Liver (tissue), 9 donors: ENCODE data around the gene TNNI3. TPM values are rescaled to one million over a fixed set of nuclear protein-coding genes. Genes with fewer than 3 reads are reported as not detected.

Experiments
- DNase-seq: peaks from one replicate; pipeline ENCODE4 v3.0.0-alpha.2; 2017; ENCODE audit warnings: low spot score
- H3K27ac ChIP-seq, 2 donors: one replicate each; pipeline ENCODE4 v1.7.0; 2013; ENCODE audit warnings: inconsistent platforms in 2 of 2, low read length in 2 of 2, control low read depth in 1 of 2, low read depth in 1 of 2, mild to moderate bottlenecking in 1 of 2
- H3K27me3 ChIP-seq, 4 donors: one replicate each; pipeline versions ENCODE4 v1.6.1 to v1.7.0; 2013; ENCODE audit warnings: low read length in 3 of 4, inconsistent platforms in 1 of 4, mild to moderate bottlenecking in 1 of 4, moderate library complexity in 1 of 4; ENCODE audit not compliant: control insufficient read depth in 4 of 4, insufficient read depth in 4 of 4
- H3K36me3 ChIP-seq, 4 donors: one replicate each; pipeline versions ENCODE4 v1.6.1 to v1.7.0; 2013; ENCODE audit warnings: low read length in 3 of 4, mild to moderate bottlenecking in 3 of 4, low read depth in 1 of 4, moderate library complexity in 1 of 4; ENCODE audit not compliant: control insufficient read depth in 4 of 4, insufficient read depth in 3 of 4
- H3K4me1 ChIP-seq, 4 donors: one replicate each; pipeline versions ENCODE4 v1.6.1 to v1.7.0; 2013; ENCODE audit warnings: low read length in 3 of 4, mild to moderate bottlenecking in 3 of 4, moderate library complexity in 1 of 4; ENCODE audit not compliant: control insufficient read depth in 4 of 4, insufficient read depth in 4 of 4
- H3K4me3 ChIP-seq, 3 donors: one replicate each; pipeline versions ENCODE4 v1.6.1 to v1.7.0; 2013; ENCODE audit warnings: low read length in 3 of 3, control low read depth in 1 of 3, low read depth in 1 of 3, mild to moderate bottlenecking in 1 of 3
- H3K9ac ChIP-seq, 2 donors: one replicate each; pipeline ENCODE4 v1.7.0; 2013; ENCODE audit warnings: low read length in 2 of 2, mild to moderate bottlenecking in 2 of 2, moderate library complexity in 2 of 2, control low read depth in 1 of 2, low read depth in 1 of 2
- H3K9me3 ChIP-seq, 4 donors: one replicate each; pipeline versions ENCODE4 v1.6.1 to v1.7.0; 2013; ENCODE audit warnings: low read length in 3 of 4; ENCODE audit not compliant: control insufficient read depth in 4 of 4
- EGR1 ChIP-seq, 2 donors: IDR thresholded peaks; 2 replicates each; pipeline ENCODE4 v1.6.1; 2016 to 2018; ENCODE audit warnings: antibody characterized with exemption in 2 of 2, low read depth in 2 of 2
- FOXA1 ChIP-seq: IDR thresholded peaks from 2 replicates; pipeline ENCODE4 v1.6.1; 2016; ENCODE audit warnings: antibody characterized with exemption
- FOXA2 ChIP-seq: IDR thresholded peaks from 2 replicates; pipeline ENCODE4 v1.6.1; 2016; ENCODE audit warnings: antibody characterized with exemption
- GABPA ChIP-seq, 2 donors: IDR thresholded peaks in 1 of 2; conservative IDR thresholded peaks in 1 of 2; 2 replicates each; pipeline ENCODE4 v1.6.1; 2016; ENCODE audit warnings: antibody characterized with exemption in 2 of 2, mild to moderate bottlenecking in 1 of 2, moderate library complexity in 1 of 2
- HNF4A ChIP-seq, 2 donors: conservative IDR thresholded peaks; 2 replicates each; pipeline ENCODE4 v1.6.1; 2016; ENCODE audit warnings: antibody characterized with exemption in 2 of 2, mild to moderate bottlenecking in 2 of 2
- JUND ChIP-seq, 2 donors: IDR thresholded peaks; 2 replicates each; pipeline ENCODE4 v1.6.1; 2016; ENCODE audit warnings: antibody characterized with exemption in 2 of 2
- NR2F2 ChIP-seq: IDR thresholded peaks from 2 replicates; pipeline ENCODE4 v1.6.1; 2016; ENCODE audit warnings: antibody characterized with exemption
- RAD21 ChIP-seq, 2 donors: IDR thresholded peaks; 2 replicates each; pipeline ENCODE4 v1.6.1; 2016; ENCODE audit warnings: antibody characterized with exemption in 2 of 2, mild to moderate bottlenecking in 2 of 2
- RXRA ChIP-seq, 2 donors: IDR thresholded peaks; 2 replicates each; pipeline ENCODE4 v1.6.1; 2017 to 2018; ENCODE audit warnings: antibody characterized with exemption in 2 of 2, mild to moderate bottlenecking in 1 of 2
- SP1 ChIP-seq: IDR thresholded peaks from 2 replicates; pipeline ENCODE4 v1.6.1; 2018; ENCODE audit warnings: antibody characterized with exemption, mild to moderate bottlenecking
- YY1 ChIP-seq: IDR thresholded peaks from 2 replicates; pipeline ENCODE4 v1.6.1; 2016; ENCODE audit warnings: antibody characterized with exemption, mild to moderate bottlenecking
- WGBS: extraction: QIAGEN DNeasy Blood & Tissue Kit; methylation state at CpG from one replicate; pipeline ENCODE4 v1.1.7; 2013; 5-methylcytosine and 5-hydroxymethylcytosine counted together
- polyA plus RNA-seq, 2 donors: library from polyadenylated mRNA; stranded (reverse) in 1 of 2; unstranded in 1 of 2; fragments of 200-250 nt in 1 of 2; fragments of >200 nt in 1 of 2; fragmentation: Nextera tagmentation in 1 of 2; extraction: Ambion mirVana in 1 of 2; gene quantifications; one replicate each; pipeline versions ENCODE4 v1.2.1 to v1.2.3, GENCODE V29; 2013 to 2015
- total RNA-seq, 2 donors: library from RNA; depleted of rRNA; stranded (reverse); fragments of >200 nt; gene quantifications; one replicate each; pipeline ENCODE4 v1.2.3, GENCODE V29; 2014
- TF ChIP-seq, protein P1 (sequence below): IDR thresholded peaks from 2 replicates; pipeline ENCODE4 v1.6.1; 2016; ENCODE audit warnings: antibody characterized with exemption
- TF ChIP-seq, protein P2 (sequence below): IDR thresholded peaks from 2 replicates; pipeline ENCODE4 v1.6.1; 2016; ENCODE audit warnings: antibody characterized with exemption, mild to moderate bottlenecking
- TF ChIP-seq, protein P3 (sequence below): IDR thresholded peaks from 2 replicates; pipeline ENCODE4 v1.6.1; 2016; ENCODE audit warnings: antibody characterized with exemption
- TF ChIP-seq, protein P4 (sequence below): IDR thresholded peaks from 2 replicates; pipeline ENCODE4 v1.6.1; 2016; ENCODE audit warnings: antibody characterized with exemption
- TF ChIP-seq, protein P5 (sequence below): fragments of 150-350 bp; IDR thresholded peaks from 2 replicates; pipeline ENCODE4 v1.5.1; 2017; ENCODE audit warnings: improper control_type of control experiment, low read depth, low read length; ENCODE audit not compliant: missing input control
- donor health status: healthy.
- donor health status: healthy.
- donor health status: healthy.
- donor health status: healthy.
- donor health status: healthy.

TNNI3 gene
- total and polyA plus RNA-seq, 4 donors = not detected

DNA sequence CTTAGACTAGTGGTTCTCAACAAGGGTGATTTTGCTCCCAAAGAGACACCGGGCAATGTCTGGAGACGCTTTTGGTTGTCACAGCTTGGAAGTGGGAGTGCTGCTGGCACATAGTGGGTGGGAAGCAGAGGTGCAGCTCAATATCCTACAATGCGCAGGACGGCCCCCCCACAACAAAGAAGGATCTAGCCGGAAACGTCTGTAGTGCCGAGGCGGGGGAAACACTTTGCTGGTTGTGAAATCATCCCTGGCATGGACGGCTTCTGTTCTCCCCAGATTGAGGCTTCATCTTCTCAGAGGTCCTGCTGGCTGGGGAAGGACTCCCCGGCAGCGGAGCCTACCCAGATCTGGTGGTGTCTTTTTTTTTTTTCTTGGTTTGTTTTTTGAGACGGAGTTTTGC is 35.9 kb upstream of the TNNI3 start:
- TF ChIP-seq HNF4A (conservative IDR thresholded peaks at IDR 0.05) = no peak
- TF ChIP-seq JUND (IDR thresholded peaks at IDR 0.05) = no peak
- no peak for TF ChIP-seq NR2F2
- TF ChIP-seq, protein P1, sequence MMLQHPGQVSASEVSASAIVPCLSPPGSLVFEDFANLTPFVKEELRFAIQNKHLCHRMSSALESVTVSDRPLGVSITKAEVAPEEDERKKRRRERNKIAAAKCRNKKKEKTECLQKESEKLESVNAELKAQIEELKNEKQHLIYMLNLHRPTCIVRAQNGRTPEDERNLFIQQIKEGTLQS = no peak
- no peak for TF ChIP-seq EGR1 (IDR thresholded peaks at IDR 0.05; ENCODE audit: low read depth in 2 of 2)
- TF ChIP-seq FOXA2 = no peak
- TF ChIP-seq, protein P2, sequence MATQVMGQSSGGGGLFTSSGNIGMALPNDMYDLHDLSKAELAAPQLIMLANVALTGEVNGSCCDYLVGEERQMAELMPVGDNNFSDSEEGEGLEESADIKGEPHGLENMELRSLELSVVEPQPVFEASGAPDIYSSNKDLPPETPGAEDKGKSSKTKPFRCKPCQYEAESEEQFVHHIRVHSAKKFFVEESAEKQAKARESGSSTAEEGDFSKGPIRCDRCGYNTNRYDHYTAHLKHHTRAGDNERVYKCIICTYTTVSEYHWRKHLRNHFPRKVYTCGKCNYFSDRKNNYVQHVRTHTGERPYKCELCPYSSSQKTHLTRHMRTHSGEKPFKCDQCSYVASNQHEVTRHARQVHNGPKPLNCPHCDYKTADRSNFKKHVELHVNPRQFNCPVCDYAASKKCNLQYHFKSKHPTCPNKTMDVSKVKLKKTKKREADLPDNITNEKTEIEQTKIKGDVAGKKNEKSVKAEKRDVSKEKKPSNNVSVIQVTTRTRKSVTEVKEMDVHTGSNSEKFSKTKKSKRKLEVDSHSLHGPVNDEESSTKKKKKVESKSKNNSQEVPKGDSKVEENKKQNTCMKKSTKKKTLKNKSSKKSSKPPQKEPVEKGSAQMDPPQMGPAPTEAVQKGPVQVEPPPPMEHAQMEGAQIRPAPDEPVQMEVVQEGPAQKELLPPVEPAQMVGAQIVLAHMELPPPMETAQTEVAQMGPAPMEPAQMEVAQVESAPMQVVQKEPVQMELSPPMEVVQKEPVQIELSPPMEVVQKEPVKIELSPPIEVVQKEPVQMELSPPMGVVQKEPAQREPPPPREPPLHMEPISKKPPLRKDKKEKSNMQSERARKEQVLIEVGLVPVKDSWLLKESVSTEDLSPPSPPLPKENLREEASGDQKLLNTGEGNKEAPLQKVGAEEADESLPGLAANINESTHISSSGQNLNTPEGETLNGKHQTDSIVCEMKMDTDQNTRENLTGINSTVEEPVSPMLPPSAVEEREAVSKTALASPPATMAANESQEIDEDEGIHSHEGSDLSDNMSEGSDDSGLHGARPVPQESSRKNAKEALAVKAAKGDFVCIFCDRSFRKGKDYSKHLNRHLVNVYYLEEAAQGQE = no peak
- TF ChIP-seq RXRA (IDR thresholded peaks at IDR 0.05) = no peak
- TF ChIP-seq RAD21 (IDR thresholded peaks at IDR 0.05) = no peak
- no peak for TF ChIP-seq SP1
- no peak for TF ChIP-seq GABPA (IDR thresholded peaks at IDR 0.05 in 1 of 2, conservative IDR thresholded peaks at IDR 0.05 in 1 of 2)
- no peaks in the 10 kb centered on the region for H3K4me1 ChIP-seq
- H3K4me3 ChIP-seq = no peak overlapping the region
- no peak overlapping the region for H3K27ac ChIP-seq
- H3K27me3 ChIP-seq = no peaks in the 10 kb centered on the region
- no peaks in the 10 kb centered on the region for H3K9me3 ChIP-seq
- 89% methylated on average over 12 of the region's 12 CpGs for WGBS
- peaks cover 0 to 1% (median 0%) of the 10 kb centered on the region in 4 donors for H3K36me3 ChIP-seq
- DNase-seq = no peak
- no peak overlapping the region for H3K9ac ChIP-seq

DNA sequence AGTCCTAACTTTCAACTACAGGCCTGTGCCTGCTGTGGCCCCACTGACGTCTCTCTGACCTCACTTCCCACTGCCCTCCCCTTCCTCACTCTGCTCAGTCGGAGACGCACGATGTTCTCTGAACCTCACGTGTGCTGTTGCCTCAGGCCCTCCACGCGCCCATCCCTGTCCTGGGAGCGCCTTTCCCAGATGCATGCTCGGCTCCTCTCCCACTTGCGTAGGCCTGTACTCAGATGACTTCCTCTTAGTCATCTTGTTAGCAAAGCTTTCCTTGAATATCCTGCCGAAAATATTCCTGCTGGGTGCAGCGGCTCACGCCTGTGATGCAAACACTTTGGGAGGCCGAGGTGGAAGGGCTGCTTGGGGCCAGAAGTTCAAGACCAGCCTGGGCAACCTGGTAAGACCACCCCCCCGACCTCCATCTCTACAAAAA is 31.9 kb upstream of the TNNI3 start:
- H3K27ac ChIP-seq = no peak overlapping the region
- H3K4me3 ChIP-seq = no peak overlapping the region
- H3K9ac ChIP-seq = no peak overlapping the region
- H3K27me3 ChIP-seq = no peaks in the 10 kb centered on the region
- H3K4me1 ChIP-seq = no peaks in the 10 kb centered on the region
- no peak for DNase-seq
- no peak for TF ChIP-seq FOXA1
- TF ChIP-seq, protein P3, sequence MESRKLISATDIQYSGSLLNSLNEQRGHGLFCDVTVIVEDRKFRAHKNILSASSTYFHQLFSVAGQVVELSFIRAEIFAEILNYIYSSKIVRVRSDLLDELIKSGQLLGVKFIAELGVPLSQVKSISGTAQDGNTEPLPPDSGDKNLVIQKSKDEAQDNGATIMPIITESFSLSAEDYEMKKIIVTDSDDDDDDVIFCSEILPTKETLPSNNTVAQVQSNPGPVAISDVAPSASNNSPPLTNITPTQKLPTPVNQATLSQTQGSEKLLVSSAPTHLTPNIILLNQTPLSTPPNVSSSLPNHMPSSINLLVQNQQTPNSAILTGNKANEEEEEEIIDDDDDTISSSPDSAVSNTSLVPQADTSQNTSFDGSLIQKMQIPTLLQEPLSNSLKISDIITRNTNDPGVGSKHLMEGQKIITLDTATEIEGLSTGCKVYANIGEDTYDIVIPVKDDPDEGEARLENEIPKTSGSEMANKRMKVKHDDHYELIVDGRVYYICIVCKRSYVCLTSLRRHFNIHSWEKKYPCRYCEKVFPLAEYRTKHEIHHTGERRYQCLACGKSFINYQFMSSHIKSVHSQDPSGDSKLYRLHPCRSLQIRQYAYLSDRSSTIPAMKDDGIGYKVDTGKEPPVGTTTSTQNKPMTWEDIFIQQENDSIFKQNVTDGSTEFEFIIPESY = no peak
- TF ChIP-seq, protein P4, sequence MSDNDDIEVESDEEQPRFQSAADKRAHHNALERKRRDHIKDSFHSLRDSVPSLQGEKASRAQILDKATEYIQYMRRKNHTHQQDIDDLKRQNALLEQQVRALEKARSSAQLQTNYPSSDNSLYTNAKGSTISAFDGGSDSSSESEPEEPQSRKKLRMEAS = no peak
- TF ChIP-seq, protein P2 = no peak
- TF ChIP-seq, protein P1 = no peak
- TF ChIP-seq SP1 = no peak
- TF ChIP-seq, protein P5, sequence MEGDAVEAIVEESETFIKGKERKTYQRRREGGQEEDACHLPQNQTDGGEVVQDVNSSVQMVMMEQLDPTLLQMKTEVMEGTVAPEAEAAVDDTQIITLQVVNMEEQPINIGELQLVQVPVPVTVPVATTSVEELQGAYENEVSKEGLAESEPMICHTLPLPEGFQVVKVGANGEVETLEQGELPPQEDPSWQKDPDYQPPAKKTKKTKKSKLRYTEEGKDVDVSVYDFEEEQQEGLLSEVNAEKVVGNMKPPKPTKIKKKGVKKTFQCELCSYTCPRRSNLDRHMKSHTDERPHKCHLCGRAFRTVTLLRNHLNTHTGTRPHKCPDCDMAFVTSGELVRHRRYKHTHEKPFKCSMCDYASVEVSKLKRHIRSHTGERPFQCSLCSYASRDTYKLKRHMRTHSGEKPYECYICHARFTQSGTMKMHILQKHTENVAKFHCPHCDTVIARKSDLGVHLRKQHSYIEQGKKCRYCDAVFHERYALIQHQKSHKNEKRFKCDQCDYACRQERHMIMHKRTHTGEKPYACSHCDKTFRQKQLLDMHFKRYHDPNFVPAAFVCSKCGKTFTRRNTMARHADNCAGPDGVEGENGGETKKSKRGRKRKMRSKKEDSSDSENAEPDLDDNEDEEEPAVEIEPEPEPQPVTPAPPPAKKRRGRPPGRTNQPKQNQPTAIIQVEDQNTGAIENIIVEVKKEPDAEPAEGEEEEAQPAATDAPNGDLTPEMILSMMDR = no peak
- TF ChIP-seq FOXA2 = no peak
- no peak for TF ChIP-seq HNF4A (conservative IDR thresholded peaks at IDR 0.05)
- no peak for TF ChIP-seq YY1
- no peak for TF ChIP-seq NR2F2
- no peak for TF ChIP-seq RXRA (IDR thresholded peaks at IDR 0.05)
- no peak for TF ChIP-seq JUND (IDR thresholded peaks at IDR 0.05)
- H3K9me3 ChIP-seq = no peaks in the 10 kb centered on the region
- H3K36me3 ChIP-seq = peaks cover 0 to 5% (median 0%) of the 10 kb centered on the region in 4 donors
- WGBS = 82% methylated on average over 15 of the region's 15 CpGs
